ENCODE results near the gene STIM1.
"Not testable (repeated sequence)": the region's sequence is repeated elsewhere in the genome, so short reads cannot be mapped to it uniquely, and the experiment has no call there.

STIM1 gene

GRCh38 chr11:3888876-3889275 is 33.4 kb downstream of the STIM1 start:
- no peak for DNase-seq

- no peak for DNase-seq
Observed at GRCh38 chr11:3890014-3890413, 34.5 kb downstream of the STIM1 start.

GRCh38 chr11:3890806-3891205 is 35.3 kb downstream of the STIM1 start:
- no peak for DNase-seq

- no peak for DNase-seq
Observed at GRCh38 chr11:3891751-3892150, 36.3 kb downstream of the STIM1 start.

- DNase-seq = no peak
Observed at GRCh38 chr11:3892156-3892555, 36.7 kb downstream of the STIM1 start.

- no peak for DNase-seq
Observed at GRCh38 chr11:3893311-3893710, 37.8 kb downstream of the STIM1 start.

- peak; percentile 67 for DNase-seq
Observed at GRCh38 chr11:3894128-3894731, 38.8 kb downstream of the STIM1 start.

- no peak for DNase-seq
Observed at GRCh38 chr11:3896644-3897043, 41.2 kb downstream of the STIM1 start.

- not testable (repeated sequence) for DNase-seq
Observed at GRCh38 chr11:3900230-3900629, 44.8 kb downstream of the STIM1 start.

GRCh38 chr11:3901249-3902025 is 46.0 kb downstream of the STIM1 start:
- no peak for DNase-seq

GRCh38 chr11:3902441-3902840 is 47.0 kb downstream of the STIM1 start:
- no peak for DNase-seq

- DNase-seq = no peak
Observed at GRCh38 chr11:3903207-3903896, 47.9 kb downstream of the STIM1 start.

- DNase-seq = no peak
Observed at GRCh38 chr11:3904228-3904627, 48.8 kb downstream of the STIM1 start.

- peak; percentile 76 for DNase-seq
Observed at GRCh38 chr11:3905080-3905953, 49.9 kb downstream of the STIM1 start.

GRCh38 chr11:3906166-3906565 is 50.7 kb downstream of the STIM1 start:
- DNase-seq = no peak

GRCh38 chr11:3907590-3907989 is 52.1 kb downstream of the STIM1 start:
- DNase-seq = no peak

- no peak for DNase-seq
Observed at GRCh38 chr11:3909901-3910300, 54.4 kb downstream of the STIM1 start.

- no peak for DNase-seq
Observed at GRCh38 chr11:3911908-3912505, 56.5 kb downstream of the STIM1 start.

- DNase-seq = no peak
Observed at GRCh38 chr11:3913921-3914320, 58.5 kb downstream of the STIM1 start.

GRCh38 chr11:3914805-3915204 is 59.3 kb downstream of the STIM1 start:
- peak; percentile 14 for DNase-seq

GRCh38 chr11:3916962-3917361 is 61.5 kb downstream of the STIM1 start:
- DNase-seq = no peak

- DNase-seq = peak; percentile 72
Observed at GRCh38 chr11:3920148-3920852, 64.8 kb downstream of the STIM1 start.

Data from fibroblast of skin of right quadriceps (primary cell).